Mucosa of rectum (tissue), 2 donors: ENCODE data around the gene CREBZF.
"Not testable (repeated sequence)": the region's sequence is repeated elsewhere in the genome, so short reads cannot be mapped to it uniquely, and the experiment has no call there.

ENCODE experiments used
- H3K27ac ChIP-seq, 2 donors: one replicate each; pipeline ENCODE4 v1.7.0; 2013; ENCODE audit warnings: inconsistent platforms in 2 of 2, low read depth in 2 of 2, low read length in 2 of 2
- H3K27me3 ChIP-seq, 2 donors: one replicate each; pipeline ENCODE4 v1.7.0; 2013; ENCODE audit warnings: low read length in 2 of 2; ENCODE audit not compliant: control insufficient read depth in 2 of 2, insufficient read depth in 2 of 2
- H3K36me3 ChIP-seq, 2 donors: one replicate each; pipeline ENCODE4 v1.7.0; 2013; ENCODE audit warnings: low read length in 2 of 2; ENCODE audit not compliant: control insufficient read depth in 2 of 2, insufficient read depth in 2 of 2
- H3K4me1 ChIP-seq, 2 donors: one replicate each; pipeline ENCODE4 v1.7.0; 2013; ENCODE audit warnings: low read length in 2 of 2, mild to moderate bottlenecking in 1 of 2; ENCODE audit not compliant: control insufficient read depth in 2 of 2, insufficient read depth in 2 of 2
- H3K4me3 ChIP-seq, 2 donors: one replicate each; pipeline ENCODE4 v1.7.0; 2013; ENCODE audit warnings: low read length in 2 of 2
- H3K9ac ChIP-seq, 2 donors: one replicate each; pipeline ENCODE4 v1.7.0; 2013; ENCODE audit warnings: low read length in 2 of 2, low read depth in 1 of 2, mild to moderate bottlenecking in 1 of 2
- H3K9me3 ChIP-seq, 2 donors: one replicate each; pipeline ENCODE4 v1.7.0; 2013; ENCODE audit warnings: low read length in 2 of 2; ENCODE audit not compliant: control insufficient read depth in 2 of 2
- donor health status: healthy.
- donor health status: Normal muscosa, but diverticular disease.

CREBZF gene

GRCh38 chr11:85654343-85654742 is 10.6 kb downstream of the CREBZF start:
- H3K4me1 ChIP-seq, H3K27ac ChIP-seq, H3K9me3 ChIP-seq, H3K9ac ChIP-seq, H3K27me3 ChIP-seq, H3K4me3 ChIP-seq: not testable (repeated sequence)
- H3K36me3 ChIP-seq = peaks cover 14 to 36% of the 10 kb centered on the region in 2 donors

GRCh38 chr11:85652786-85653447 is 12.0 kb downstream of the CREBZF start:
- Histone ChIP-seq H3K9ac (no peak overlapping the region), H3K36me3 (peaks cover 14 to 26% of the 10 kb centered on the region in 2 donors), H3K27me3 (no peaks in the 10 kb centered on the region), H3K9me3 (no peaks in the 10 kb centered on the region), H3K4me1 (peaks cover 3 to 8% of the 10 kb centered on the region in 2 donors), H3K4me3 (no peak overlapping the region), H3K27ac (no peak overlapping the region)

GRCh38 chr11:85651118-85651517 is 13.8 kb downstream of the CREBZF start:
- Histone ChIP-seq H3K4me1 (peaks cover 5 to 15% of the 10 kb centered on the region in 2 donors), H3K36me3 (peaks cover 4 to 10% of the 10 kb centered on the region in 2 donors), H3K4me3 (no peak overlapping the region), H3K27me3 (no peaks in the 10 kb centered on the region), H3K9me3 (no peaks in the 10 kb centered on the region), H3K27ac (no peak overlapping the region), H3K9ac (no peak overlapping the region)

- Histone ChIP-seq H3K27me3 (no peaks in the 10 kb centered on the region), H3K9me3 (no peaks in the 10 kb centered on the region), H3K4me1 (peaks cover 5 to 15% of the 10 kb centered on the region in 2 donors), H3K9ac (peak within 1 kb of the TSS; percentile 66 to 79), H3K27ac (peak within 1 kb of the TSS; percentile 72 to 82), H3K4me3 (peak within 1 kb of the TSS; percentile 89 to 94), H3K36me3 (no peaks in the 10 kb centered on the region)
Measured at GRCh38 chr11:85647604-85648299, 17.2 kb downstream of the CREBZF start, which contains the start of gene TMEM126A. Gene TMEM126A, plus strand, starts transcription at chr11:85647967. Its CDS starts 2,289 bp downstream, at chr11:85650256.

GRCh38 chr11:85647078-85647477 is 17.9 kb downstream of the CREBZF start:
- peak overlapping the region; percentile 66 to 79 for H3K9ac ChIP-seq
- peaks cover 5 to 15% of the 10 kb centered on the region in 2 donors for H3K4me1 ChIP-seq

GRCh38 chr11:85643191-85643614 is 21.7 kb downstream of the CREBZF start:
- H3K4me3 ChIP-seq = no peak overlapping the region
- no peaks in the 10 kb centered on the region for H3K27me3 ChIP-seq
- no peak overlapping the region for H3K9ac ChIP-seq
- no peaks in the 10 kb centered on the region for H3K9me3 ChIP-seq
- no peaks in the 10 kb centered on the region for H3K36me3 ChIP-seq
- no peak overlapping the region for H3K27ac ChIP-seq
- H3K4me1 ChIP-seq = peaks cover 2 to 7% of the 10 kb centered on the region in 2 donors

More at GRCh38 chr11:85647078-85647477, 17.9 kb downstream of the CREBZF start:
- Histone ChIP-seq H3K36me3 (no peaks in the 10 kb centered on the region), H3K9me3 (no peaks in the 10 kb centered on the region), H3K4me3 (peak overlapping the region; percentile 89 to 94), H3K27ac (peak overlapping the region; percentile 72 to 82), H3K27me3 (no peaks in the 10 kb centered on the region)

- no peak overlapping the region for H3K4me3 ChIP-seq
- H3K27ac ChIP-seq = no peak overlapping the region
- H3K9ac ChIP-seq = no peak overlapping the region
- peaks cover 0 to 2% of the 10 kb centered on the region in 2 donors for H3K4me1 ChIP-seq
- H3K27me3 ChIP-seq = no peaks in the 10 kb centered on the region
- peaks cover 17 to 23% of the 10 kb centered on the region in 2 donors for H3K36me3 ChIP-seq
- H3K9me3 ChIP-seq = no peaks in the 10 kb centered on the region
Measured at GRCh38 chr11:85634747-85635146, 30.2 kb downstream of the CREBZF start.

GRCh38 chr11:85628771-85629341 is 36.1 kb downstream of the CREBZF start:
- H3K4me3 ChIP-seq = peak overlapping the region; percentile 95 to 100
- H3K27ac ChIP-seq = peak overlapping the region; percentile 76 to 91
- no peaks in the 10 kb centered on the region for H3K9me3 ChIP-seq
- H3K9ac ChIP-seq = peak overlapping the region; percentile 72 to 79
- no peaks in the 10 kb centered on the region for H3K27me3 ChIP-seq
- H3K36me3 ChIP-seq = peaks cover 2 to 5% of the 10 kb centered on the region in 2 donors
- H3K4me1 ChIP-seq = peaks cover 3 to 4% of the 10 kb centered on the region in 2 donors

- H3K9ac ChIP-seq = peak within 1 kb of the TSS; percentile 72 to 85
- H3K36me3 ChIP-seq = peaks cover 2 to 5% of the 10 kb centered on the region in 2 donors
- no peaks in the 10 kb centered on the region for H3K9me3 ChIP-seq
- H3K27me3 ChIP-seq = no peaks in the 10 kb centered on the region
- peak within 1 kb of the TSS; percentile 95 to 100 for H3K4me3 ChIP-seq
- peak within 1 kb of the TSS; percentile 80 to 91 for H3K27ac ChIP-seq
- peaks cover 3 to 4% of the 10 kb centered on the region in 2 donors for H3K4me1 ChIP-seq
Measured at GRCh38 chr11:85627998-85628770, 36.7 kb downstream of the CREBZF start, which contains the start of gene TMEM126B. Gene TMEM126B, plus strand, starts transcription at chr11:85628593. Its CDS starts 15 bp downstream, at chr11:85628608.
